Ovary (tissue), 9 donors: ENCODE data around the gene ANKRD44. TPM values are rescaled to one million over a fixed set of nuclear protein-coding genes. Genes with fewer than 3 reads are reported as not detected.

Experiments used
- DNase-seq, 5 donors: peaks; one replicate each; pipeline ENCODE4 v3.0.0-alpha.2; 2019 to 2020
- H3K27ac ChIP-seq, 2 donors: fragments of 200-600 bp; one replicate each; pipeline versions ENCODE4 v1.5.1 to v1.8.0; 2019 to 2022
- H3K27me3 ChIP-seq: fragments of 200-600 bp; one replicate; pipeline ENCODE4 v1.8.0; 2022
- H3K36me3 ChIP-seq: fragments of 200-600 bp; sonication (generic); one replicate; pipeline ENCODE4 v1.5.1; 2019
- H3K4me1 ChIP-seq: one replicate; pipeline ENCODE4 v1.8.1; 2013; ENCODE audit warnings: mild to moderate bottlenecking, moderate library complexity; ENCODE audit not compliant: insufficient read depth
- H3K4me3 ChIP-seq: fragments of 200-600 bp; sonication (generic); one replicate; pipeline ENCODE4 v1.5.1; 2017
- H3K9me3 ChIP-seq, 2 donors: fragments of 200-600 bp in 1 of 2; sonication (generic) in 1 of 2; one replicate each; pipeline versions ENCODE4 v1.5.1 to v1.8.1; 2013 to 2019; ENCODE audit warnings: mild to moderate bottlenecking in 1 of 2, moderate library complexity in 1 of 2
- CTCF ChIP-seq, 3 donors: fragments of 450-650 bp in 2 of 3; fragments of 200-600 bp in 1 of 3; IDR thresholded peaks; one replicate each; pipeline versions ENCODE4 v1.5.1 to v1.8.0; 2016 to 2022; ENCODE audit warnings: antibody characterized with exemption in 3 of 3, mild to moderate bottlenecking in 1 of 3
- EP300 ChIP-seq: sonication (generic); formaldehyde crosslinking; IDR thresholded peaks from one replicate; pipeline ENCODE4 v1.6.1; 2017; ENCODE audit warnings: antibody characterized with exemption
- POLR2A ChIP-seq: fragments of 450-650 bp; IDR thresholded peaks from one replicate; pipeline ENCODE4 v1.6.1; 2017; ENCODE audit warnings: antibody characterized with exemption, mild to moderate bottlenecking, moderate library complexity
- WGBS, 3 donors: extraction: QIAGEN DNeasy Blood & Tissue Kit in 1 of 3; methylation state at CpG; one replicate each; pipeline versions ENCODE4 v1.1.5 to v1.1.7; 2013 to 2017; 5-methylcytosine and 5-hydroxymethylcytosine counted together
- intact Hi-C, 4 donors: fragments of 100-400 bp; cut with DNase I; formaldehyde crosslinking; loops; one replicate each; pipeline versions ENCODE4 v1.11.0 to v1.15.1; 2022 to 2023
- polyA plus RNA-seq, 2 donors: library from polyadenylated mRNA; stranded (reverse); fragments of 200-250 nt in 1 of 2; fragments of 350-450 nt in 1 of 2; fragmentation: Illumina TruSeq in 1 of 2; extraction: RNeasy Lipid Tissue Mini Kit (QIAGEN cat#74804) in 1 of 2; gene quantifications; one replicate each; pipeline ENCODE4 v1.2.3, GENCODE V29; 2013 to 2014
- total RNA-seq, 7 donors: library from RNA; depleted of rRNA in 2 of 7; stranded (reverse); fragments of >200 nt in 2 of 7; fragmentation: NEBNext Ultra II Directional in 3 of 7; extraction: Animal tissue kit (Norgen Biotek cat#: 25700) in 3 of 7; gene quantifications; one replicate each; pipeline versions ENCODE4 v1.1.0 to v1.2.4, GENCODE V29; 2016 to 2023
- donor health status: DM: no; HTN: no; CAD: no; lungs with moderate emphysema.
- donor health status: DM: no; HTN: no; CAD: no.
- donor health status: Bipolar disorder and iron deficiency.
- donor health status: DM: yes; HTN: yes; CAD: no.
- donor health status: DM: no; HTN: no; CAD: no.
- donor health status: DM: yes; HTN: yes; CAD: no.

Gene ANKRD44
- total and polyA plus RNA-seq, 9 donors: 2.6 to 60.0 (median 11.1) TPM

- H3K27me3 ChIP-seq: no peaks in the 10 kb centered on the region
- H3K27ac ChIP-seq: no peak overlapping the region
- WGBS, 3 donors: 60 to 81% (median 65%) methylated on average over 3 of the region's 3 CpGs
- no peak overlapping the region for H3K4me3 ChIP-seq
- no peak for DNase-seq
- no peaks in the 10 kb centered on the region for H3K9me3 ChIP-seq
- no peaks in the 10 kb centered on the region for H3K36me3 ChIP-seq
- intact Hi-C loops: no loop called here
- H3K4me1 ChIP-seq: no peaks in the 10 kb centered on the region
- TF ChIP-seq POLR2A (no peak), CTCF (IDR thresholded peaks at IDR 0.05) (no peak), EP300 (no peak)
These were observed 338.9 kb downstream of the ANKRD44 start for GRCh38 chr2:196971574-196972279.

- Histone ChIP-seq H3K27me3 (no peaks in the 10 kb centered on the region), H3K27ac (no peak overlapping the region), H3K4me3 (no peak overlapping the region), H3K4me1 (no peaks in the 10 kb centered on the region), H3K9me3 (no peaks in the 10 kb centered on the region), H3K36me3 (no peaks in the 10 kb centered on the region)
- DNase-seq: no peak
- 32 to 40% (median 39%) methylated on average over 4 of the region's 4 CpGs for WGBS, 3 donors
- no peak for TF ChIP-seq POLR2A
- no peak for TF ChIP-seq EP300
- no peak for TF ChIP-seq CTCF (IDR thresholded peaks at IDR 0.05)
- intact Hi-C loops: no loop called here
These were observed 340.5 kb downstream of the ANKRD44 start for GRCh38 chr2:196970099-196970498.

GRCh38 chr2:196968516-196968915, 342.1 kb downstream of the ANKRD44 start:
- WGBS, 3 donors: 89 to 94% (median 91%) methylated on average over 1 of the region's 1 CpG
- H3K27me3 ChIP-seq: no peaks in the 10 kb centered on the region
- no peak overlapping the region for H3K4me3 ChIP-seq
- no peak overlapping the region for H3K27ac ChIP-seq
- intact Hi-C loops: no loop called here
- DNase-seq: no peak
- H3K36me3 ChIP-seq: no peaks in the 10 kb centered on the region
- H3K9me3 ChIP-seq: no peaks in the 10 kb centered on the region
- H3K4me1 ChIP-seq: no peaks in the 10 kb centered on the region
- TF ChIP-seq POLR2A (no peak), CTCF (IDR thresholded peaks at IDR 0.05) (no peak), EP300 (no peak)

- WGBS, 3 donors: 29 to 39% (median 29%) methylated on average over 3 of the region's 3 CpGs
- TF ChIP-seq EP300 (no peak), POLR2A (no peak), CTCF (IDR thresholded peaks at IDR 0.05) (no peak)
These were observed 342.8 kb downstream of the ANKRD44 start for GRCh38 chr2:196967775-196968174.

More at GRCh38 chr2:196967775-196968174, 342.8 kb downstream of the ANKRD44 start:
- Histone ChIP-seq H3K27me3 (no peaks in the 10 kb centered on the region), H3K4me1 (no peaks in the 10 kb centered on the region), H3K4me3 (no peak overlapping the region), H3K27ac (no peak overlapping the region), H3K36me3 (no peaks in the 10 kb centered on the region), H3K9me3 (no peaks in the 10 kb centered on the region)
- intact Hi-C loops: no loop called here
- DNase-seq: no peak
